B cell (primary cell): ENCODE results near the gene OR9G4. TPM values are rescaled to one million over a fixed set of nuclear protein-coding genes. Genes with fewer than 3 reads are reported as not detected.

ENCODE experiments used
- ATAC-seq: fragments of 200-7000 bp; cut with Tn5 transposase; one replicate; pipeline ENCODE4 v1.10.0; 2021; ENCODE audit warnings: low read depth, mild to moderate bottlenecking, moderate number of reproducible peaks, moderate library complexity
- CTCF ChIA-PET: fragments of 350-600 bp; sonication (Branson Sonifier 250); formaldehyde crosslinking; loops from one replicate; lab custom pipeline; 2021; ENCODE audit warnings: antibody characterized with exemption, inconsistent platforms; lab: Charles Lee
- POLR2A ChIA-PET: fragments of 350-600 bp; sonication (Branson Sonifier 250); formaldehyde crosslinking; loops from one replicate; lab custom pipeline; 2021; ENCODE audit warnings: antibody characterized with exemption; lab: Charles Lee
- DNase-seq: peaks from one replicate; pipeline ENCODE4 v3.0.0; 2013
- H2AFZ ChIP-seq: 2 replicates; pipeline ENCODE4 v1.6.1; 2012; ENCODE audit warnings: mild to moderate bottlenecking, low read depth, low read length; ENCODE audit not compliant: insufficient read depth, poor library complexity, severe bottlenecking
- H3K27ac ChIP-seq, 2 donors: 1 replicate in 1 of 2; 2 replicates in 1 of 2; pipeline ENCODE4 v1.5.1; 2012 to 2013; ENCODE audit warnings: low read length in 2 of 2, mild to moderate bottlenecking in 2 of 2, moderate library complexity in 1 of 2
- H3K27me3 ChIP-seq, 4 experiments: fragments of 200-600 bp in 1 of 4; sonication (generic) in 1 of 4; replicated peaks in 1 of 4; 1 replicate in 2 of 4; 2 replicates in 2 of 4; pipeline versions ENCODE4 v1.6.1 to v1.7.0; 2013 to 2016; ENCODE audit warnings: low read length in 3 of 4, mild to moderate bottlenecking in 2 of 4, mixed read lengths in 1 of 4, moderate library complexity in 1 of 4; ENCODE audit not compliant: insufficient read depth in 4 of 4, control insufficient read depth in 3 of 4; ENCODE audit errors: control extremely low read depth in 1 of 4
- H3K36me3 ChIP-seq, 2 experiments: replicated peaks in 1 of 2; 1 replicate in 1 of 2; 2 replicates in 1 of 2; pipeline versions ENCODE4 v1.6.1 to v1.7.1; 2013; ENCODE audit warnings: low read length in 1 of 2; ENCODE audit not compliant: insufficient read depth in 2 of 2, control insufficient read depth in 1 of 2; ENCODE audit errors: control extremely low read depth in 1 of 2, extremely low read depth in 1 of 2
- H3K4me1 ChIP-seq, 2 donors: fragments of 200-600 bp in 1 of 2; sonication (generic) in 1 of 2; 1 replicate in 1 of 2; 2 replicates in 1 of 2; pipeline versions ENCODE4 v1.5.1 to v1.6.1; 2013 to 2017; ENCODE audit warnings: low read length in 2 of 2; ENCODE audit not compliant: control insufficient read depth in 2 of 2, insufficient read depth in 2 of 2
- H3K4me2 ChIP-seq: replicated peaks from 2 replicates; pipeline ENCODE3; 2012; ENCODE audit warnings: mild to moderate bottlenecking, low read depth, low read length; ENCODE audit not compliant: poor library complexity, severe bottlenecking
- H3K4me3 ChIP-seq, 5 experiments: fragments of 200-600 bp in 1 of 5; sonication (generic) in 1 of 5; 1 replicate in 3 of 5; 2 replicates in 2 of 5; pipeline versions ENCODE4 v1.5.1 to v1.7.0; 2011 to 2016; ENCODE audit warnings: low read length in 4 of 5, mild to moderate bottlenecking in 4 of 5, low read depth in 2 of 5, control low read depth in 1 of 5, moderate library complexity in 1 of 5; ENCODE audit not compliant: insufficient read depth in 1 of 5; ENCODE audit errors: control extremely low read depth in 1 of 5, extremely low read depth in 1 of 5
- H3K79me2 ChIP-seq: fragments of 200-600 bp; sonication (generic); one replicate; pipeline ENCODE4 v1.6.0; 2016; ENCODE audit warnings: low read length; ENCODE audit not compliant: control insufficient read depth, insufficient read depth
- H3K9ac ChIP-seq: fragments of 200-600 bp; sonication (generic); 2 replicates; pipeline ENCODE4 v1.6.1; 2017; ENCODE audit warnings: mild to moderate bottlenecking, low read length, moderate library complexity
- H3K9me3 ChIP-seq, 3 donors: one replicate each; pipeline versions ENCODE4 v1.6.1 to v1.7.1; 2013; ENCODE audit warnings: low read length in 2 of 3; ENCODE audit not compliant: control insufficient read depth in 2 of 3, insufficient read depth in 1 of 3; ENCODE audit errors: control extremely low read depth in 1 of 3
- H4K20me1 ChIP-seq: 2 replicates; pipeline ENCODE4 v1.6.0; 2012; ENCODE audit warnings: mild to moderate bottlenecking, low read length; ENCODE audit not compliant: insufficient read depth, control insufficient read depth, poor library complexity, severe bottlenecking
- H3K27ac Mint-ChIP-seq: one replicate; pipeline ENCODE4 v1.8.0; 2021; ENCODE audit warnings: mixed read lengths
- H3K27me3 Mint-ChIP-seq: one replicate; pipeline ENCODE4 v1.8.0; 2021; ENCODE audit warnings: mixed read lengths
- H3K4me1 Mint-ChIP-seq: one replicate; pipeline ENCODE4 v1.8.0; 2021; ENCODE audit warnings: mixed read lengths
- H3K4me3 Mint-ChIP-seq: one replicate; pipeline ENCODE4 v1.8.0; 2021; ENCODE audit warnings: mixed read lengths
- H3K9me3 Mint-ChIP-seq: one replicate; pipeline ENCODE4 v1.8.0; 2022; ENCODE audit warnings: mixed read lengths; ENCODE audit not compliant: insufficient read depth
- CTCF ChIP-seq: fragments of 200-600 bp; IDR thresholded peaks from one replicate; pipeline ENCODE4 v1.8.0; 2022; ENCODE audit warnings: antibody characterized with exemption, mild to moderate bottlenecking
- EZH2 ChIP-seq: IDR thresholded peaks from 2 replicates; pipeline ENCODE4 v1.6.1; 2012; ENCODE audit warnings: borderline replicate concordance, low read depth, mild to moderate bottlenecking, moderate library complexity, low read length; ENCODE audit not compliant: insufficient read depth, poor library complexity, severe bottlenecking
- WGBS: methylation state at CpG from one replicate; pipeline ENCODE4 v1.1.5; 2013; ENCODE audit warnings: missing lambda C conversion rate; ENCODE audit not compliant: insufficient coverage; 5-methylcytosine and 5-hydroxymethylcytosine counted together
- intact Hi-C: fragments of 100-400 bp; cut with micrococcal nuclease; formaldehyde crosslinking; loops from one replicate; pipeline ENCODE4 v1.10.0; 2022
- polyA plus RNA-seq: library from polyadenylated mRNA; depleted of rRNA; stranded (reverse); fragments of >200 nt; gene quantifications from 2 replicates; pipeline ENCODE4 v1.2.3, GENCODE V29; 2012
- total RNA-seq, 2 donors: library from RNA; stranded (reverse); fragments of 120-200 nt in 1 of 2; gene quantifications; 1 replicate in 1 of 2; 2 replicates in 1 of 2; pipeline versions ENCODE4 v1.2.3 to v1.2.4, GENCODE V29; 2013 to 2022

OR9G4 gene
- total and polyA plus RNA-seq, 2 donors (not counting 1 experiment from before 2014, with no cell fraction given) = not detected

- ChIA-PET POLR2A (no interaction called here), CTCF (no interaction called here)
- H3K27me3 ChIP-seq = no peaks in the 10 kb centered on the region
- no peaks in the 10 kb centered on the region for H3K79me2 ChIP-seq
- H3K9me3 ChIP-seq = no peaks in the 10 kb centered on the region
- Mint-ChIP-seq H3K4me3 (no peak overlapping the region), H3K9me3 (no peaks in the 10 kb centered on the region), H3K4me1 (no peaks in the 10 kb centered on the region), H3K27me3 (no peaks in the 10 kb centered on the region), H3K27ac (no peak overlapping the region)
- TF ChIP-seq EZH2 (no peak), CTCF (no peak)
- H3K36me3 ChIP-seq = no peaks in the 10 kb centered on the region
- intact Hi-C loops = no loop called here
- no peak overlapping the region for H3K9ac ChIP-seq
- no peak overlapping the region for H2AFZ ChIP-seq
- ATAC-seq (no peak), DNase-seq (no peak)
- no peak overlapping the region for H3K4me3 ChIP-seq
- H3K4me2 ChIP-seq = no peak overlapping the region
- no peak overlapping the region for H3K27ac ChIP-seq
- no peaks in the 10 kb centered on the region for H3K4me1 ChIP-seq
- H4K20me1 ChIP-seq = no peaks in the 10 kb centered on the region
- WGBS = no CpG with 5 or more reads among the region's 6 CpGs
Measured at GRCh38 chr11:56716379-56716854, 32.1 kb downstream of the OR9G4 start.

- no peak for ATAC-seq
- Histone ChIP-seq H3K4me1 (no peaks in the 10 kb centered on the region), H3K27ac (no peak overlapping the region), H3K79me2 (no peaks in the 10 kb centered on the region), H3K9ac (no peak overlapping the region), H3K4me3 (no peak overlapping the region), H3K36me3 (no peaks in the 10 kb centered on the region), H3K4me2 (no peak overlapping the region), H2AFZ (no peak overlapping the region), H4K20me1 (no peaks in the 10 kb centered on the region), H3K27me3 (no peaks in the 10 kb centered on the region), H3K9me3 (no peaks in the 10 kb centered on the region)
- TF ChIP-seq CTCF = no peak
- no peak for TF ChIP-seq EZH2
- Mint-ChIP-seq H3K27me3 (no peaks in the 10 kb centered on the region), H3K27ac (no peak overlapping the region), H3K4me3 (no peak overlapping the region), H3K4me1 (no peaks in the 10 kb centered on the region), H3K9me3 (no peaks in the 10 kb centered on the region)
- DNase-seq = no peak
- no CpG with 5 or more reads among the region's 2 CpGs for WGBS
- ChIA-PET CTCF (no interaction called here), POLR2A (no interaction called here)
- intact Hi-C loops = no loop called here
Measured at GRCh38 chr11:56714206-56714605, 34.3 kb downstream of the OR9G4 start.
